NCI-H446 (cell line): ENCODE data around the gene CCDC63.
"Not testable (repeated sequence)": the region's sequence is repeated elsewhere in the genome, so short reads cannot be mapped to it uniquely, and the experiment has no call there.

Experiments
- DNase-seq, 2 experiments: peaks; one replicate each; lab custom pipeline; 2025; lab: John Stamatoyannopoulos, UW

CCDC63 gene

GRCh38 chr12:110844551-110845338, 2.0 kb upstream of the CCDC63 start:
- DNase-seq: peak; percentile 72 to 95

- DNase-seq: no peak
These were observed 1.5 kb upstream of the CCDC63 start for GRCh38 chr12:110845339-110845682.

GRCh38 chr12:110848314-110848923, 1.6 kb downstream of the CCDC63 start:
- DNase-seq: peak in 1 of 2 experiments; percentile 38

- DNase-seq: no peak
These were observed 2.4 kb downstream of the CCDC63 start for GRCh38 chr12:110849221-110849620.

- no peak for DNase-seq
These were observed 3.1 kb downstream of the CCDC63 start for GRCh38 chr12:110849748-110850403.

- no peak for DNase-seq
These were observed 4.0 kb downstream of the CCDC63 start for GRCh38 chr12:110850762-110851161.

- DNase-seq: peak in 1 of 2 experiments; percentile 84
These were observed 7.0 kb downstream of the CCDC63 start for GRCh38 chr12:110853836-110854235.

- DNase-seq: peak; percentile 60 to 85
These were observed 9.8 kb downstream of the CCDC63 start for GRCh38 chr12:110856542-110856941.

- DNase-seq: no peak
These were observed 10.7 kb downstream of the CCDC63 start for GRCh38 chr12:110857528-110857927.

- not testable (repeated sequence) for DNase-seq
These were observed 11.2 kb downstream of the CCDC63 start for GRCh38 chr12:110857954-110858353.

GRCh38 chr12:110858848-110859247, 12.1 kb downstream of the CCDC63 start:
- no peak for DNase-seq

GRCh38 chr12:110860833-110861296, 14.1 kb downstream of the CCDC63 start:
- DNase-seq: no peak

GRCh38 chr12:110861729-110862128, 14.9 kb downstream of the CCDC63 start:
- DNase-seq: no peak

- no peak for DNase-seq
These were observed 15.5 kb downstream of the CCDC63 start for GRCh38 chr12:110862329-110862728.

- no peak for DNase-seq
These were observed 16.4 kb downstream of the CCDC63 start for GRCh38 chr12:110863161-110863560.

GRCh38 chr12:110865521-110865920, 18.7 kb downstream of the CCDC63 start:
- no peak for DNase-seq

- no peak for DNase-seq
These were observed 22.2 kb downstream of the CCDC63 start for GRCh38 chr12:110869026-110869425.

- DNase-seq: no peak
These were observed 23.0 kb downstream of the CCDC63 start for GRCh38 chr12:110869803-110870202.

- no peak for DNase-seq
These were observed 25.3 kb downstream of the CCDC63 start for GRCh38 chr12:110872100-110872499.

GRCh38 chr12:110874351-110874750, 27.6 kb downstream of the CCDC63 start:
- DNase-seq: no peak

GRCh38 chr12:110874781-110875180, 28.0 kb downstream of the CCDC63 start:
- DNase-seq: no peak

- DNase-seq: no peak
These were observed 33.9 kb downstream of the CCDC63 start for GRCh38 chr12:110880651-110881050.

GRCh38 chr12:110883251-110883650, 36.5 kb downstream of the CCDC63 start:
- DNase-seq: no peak
